ENCODE data around the gene SAMM50.

Gene SAMM50

GRCh38 chr22:43998679-43999264, 43.5 kb downstream of the SAMM50 start:
- no peak for TF ChIP-seq CTCF (IDR thresholded peaks at IDR 0.05; ENCODE audit: low read depth, low read length, missing control alignments)

GRCh38 chr22:43999378-43999777, 44.1 kb downstream of the SAMM50 start:
- TF ChIP-seq CTCF (IDR thresholded peaks at IDR 0.05; ENCODE audit: low read depth, low read length, missing control alignments) = no peak
- Histone ChIP-seq H3K27me3 (replicated peaks) (no peaks in the 10 kb centered on the region), H3K36me3 (replicated peaks) (peaks cover 19% of the 10 kb centered on the region), H3K4me3 (ENCODE audit: low read depth, low read length) (no peak overlapping the region), H3K27ac (no peak overlapping the region)
- in situ Hi-C loops (cut with HindIII; ENCODE audit: low pct_ligation_motif_present, low sequenced_read_pairs) = loop anchor here (25.0 kb wide), 1 partner anchor 88 kb away; no protein-coding TSS in a partner anchor
- DNase-seq = no peak

More at GRCh38 chr22:43998679-43999264, 43.5 kb downstream of the SAMM50 start:
- Histone ChIP-seq H3K27ac (no peak overlapping the region), H3K4me3 (ENCODE audit: low read depth, low read length) (no peak overlapping the region), H3K27me3 (replicated peaks) (no peaks in the 10 kb centered on the region), H3K36me3 (replicated peaks) (peaks cover 23% of the 10 kb centered on the region)
- no peak for DNase-seq
- in situ Hi-C loops (cut with HindIII; ENCODE audit: low pct_ligation_motif_present, low sequenced_read_pairs) = loop anchor here (25.0 kb wide), 1 partner anchor 89 kb away; no protein-coding TSS in a partner anchor

- TF ChIP-seq CTCF (IDR thresholded peaks at IDR 0.05; ENCODE audit: low read depth, low read length, missing control alignments) = no peak
- in situ Hi-C loops (cut with HindIII; ENCODE audit: low pct_ligation_motif_present, low sequenced_read_pairs) = no loop called here
- no peak for DNase-seq
These were observed 44.9 kb downstream of the SAMM50 start for GRCh38 chr22:44000123-44000522.

GRCh38 chr22:44001521-44001920, 46.3 kb downstream of the SAMM50 start:
- Histone ChIP-seq H3K4me3 (ENCODE audit: low read depth, low read length) (no peak overlapping the region), H3K27me3 (replicated peaks) (no peaks in the 10 kb centered on the region), H3K27ac (no peak overlapping the region), H3K36me3 (replicated peaks) (peaks cover 10% of the 10 kb centered on the region)
- DNase-seq = peak; percentile 7
- no peak for TF ChIP-seq CTCF (IDR thresholded peaks at IDR 0.05; ENCODE audit: low read depth, low read length, missing control alignments)
- in situ Hi-C loops (cut with HindIII; ENCODE audit: low pct_ligation_motif_present, low sequenced_read_pairs) = no loop called here

More at GRCh38 chr22:44000123-44000522, 44.9 kb downstream of the SAMM50 start:
- Histone ChIP-seq H3K27ac (no peak overlapping the region), H3K36me3 (replicated peaks) (peaks cover 19% of the 10 kb centered on the region), H3K4me3 (ENCODE audit: low read depth, low read length) (no peak overlapping the region), H3K27me3 (replicated peaks) (no peaks in the 10 kb centered on the region)

GRCh38 chr22:44002324-44002723, 47.1 kb downstream of the SAMM50 start:
- peaks cover 4% of the 10 kb centered on the region for H3K36me3 ChIP-seq (replicated peaks)
- TF ChIP-seq CTCF (IDR thresholded peaks at IDR 0.05; ENCODE audit: low read depth, low read length, missing control alignments) = no peak
- in situ Hi-C loops (cut with HindIII; ENCODE audit: low pct_ligation_motif_present, low sequenced_read_pairs) = no loop called here
- no peak for DNase-seq
- H3K27ac ChIP-seq = no peak overlapping the region
- H3K4me3 ChIP-seq (ENCODE audit: low read depth, low read length) = no peak overlapping the region
- H3K27me3 ChIP-seq (replicated peaks) = no peaks in the 10 kb centered on the region

GRCh38 chr22:44002997-44003396, 47.8 kb downstream of the SAMM50 start:
- no peak for TF ChIP-seq CTCF (IDR thresholded peaks at IDR 0.05; ENCODE audit: low read depth, low read length, missing control alignments)
- no peak overlapping the region for H3K4me3 ChIP-seq (ENCODE audit: low read depth, low read length)
- peaks cover 2% of the 10 kb centered on the region for H3K36me3 ChIP-seq (replicated peaks)
- in situ Hi-C loops (cut with HindIII; ENCODE audit: low pct_ligation_motif_present, low sequenced_read_pairs) = no loop called here
- no peaks in the 10 kb centered on the region for H3K27me3 ChIP-seq (replicated peaks)
- no peak overlapping the region for H3K27ac ChIP-seq
- DNase-seq = no peak

Data from brain microvascular endothelial cell (primary cell).